Myocyte (in vitro differentiated cells): Measurements from ENCODE around the gene RREB1. TPM values are rescaled to one million over a fixed set of nuclear protein-coding genes. Genes with fewer than 3 reads are reported as not detected.

Experiments
- DNase-seq: peaks from one replicate; pipeline ENCODE4 v3.0.0-alpha.2; 2012; ENCODE audit warnings: low read depth
- total RNA-seq: library from RNA; depleted of rRNA; stranded (reverse); fragments of >200 nt; gene quantifications from 2 replicates; pipeline ENCODE4 v1.2.3, GENCODE V29; 2014

The RREB1 gene
- total RNA-seq, 1 donor from 2014 or later, result 19.6 TPM

DNA sequence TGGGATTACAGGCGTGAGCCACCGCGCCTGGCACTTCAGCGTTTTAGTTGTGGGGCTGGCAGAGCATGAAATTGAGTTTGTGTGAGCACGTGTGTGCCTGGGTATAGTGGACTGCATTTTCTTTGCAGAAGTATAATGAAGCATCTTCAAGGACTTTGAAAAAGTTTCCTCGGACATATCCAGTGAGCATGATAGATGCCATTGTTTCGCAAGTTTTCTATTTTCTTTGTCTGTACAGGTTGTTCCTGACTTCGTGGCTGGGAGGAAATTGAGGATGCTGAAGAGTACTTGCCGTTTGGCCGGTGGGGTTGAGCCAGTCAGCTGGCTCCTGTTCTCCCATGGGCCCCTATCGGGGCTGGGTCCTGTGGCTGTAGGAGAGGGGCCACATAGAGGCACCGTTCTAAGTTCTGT is 55.9 kb downstream of the RREB1 start:
- DNase-seq, result no peak

DNA sequence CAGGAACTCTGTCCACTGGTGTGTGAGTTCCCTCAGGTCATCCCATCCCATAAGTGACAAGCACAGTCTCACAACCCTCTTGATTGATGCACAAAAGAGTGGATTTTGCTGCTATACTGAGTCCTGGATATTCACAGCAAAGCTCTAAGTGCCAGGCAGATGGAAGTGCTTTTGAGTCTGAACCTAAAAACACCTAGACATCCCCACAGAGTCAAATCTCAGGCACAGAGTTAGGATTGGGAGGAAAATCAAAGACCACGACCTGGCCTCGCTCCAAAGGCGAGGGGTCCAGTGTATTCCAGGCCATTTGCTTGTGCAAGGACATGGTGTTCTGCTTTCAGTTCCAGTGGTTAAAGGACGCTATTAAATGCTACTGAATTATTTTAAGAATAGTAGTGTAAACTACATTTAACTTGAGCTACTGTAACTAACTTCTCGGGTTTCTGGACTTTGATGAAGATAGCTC is 56.8 kb downstream of the RREB1 start:
- no peak for DNase-seq

DNA sequence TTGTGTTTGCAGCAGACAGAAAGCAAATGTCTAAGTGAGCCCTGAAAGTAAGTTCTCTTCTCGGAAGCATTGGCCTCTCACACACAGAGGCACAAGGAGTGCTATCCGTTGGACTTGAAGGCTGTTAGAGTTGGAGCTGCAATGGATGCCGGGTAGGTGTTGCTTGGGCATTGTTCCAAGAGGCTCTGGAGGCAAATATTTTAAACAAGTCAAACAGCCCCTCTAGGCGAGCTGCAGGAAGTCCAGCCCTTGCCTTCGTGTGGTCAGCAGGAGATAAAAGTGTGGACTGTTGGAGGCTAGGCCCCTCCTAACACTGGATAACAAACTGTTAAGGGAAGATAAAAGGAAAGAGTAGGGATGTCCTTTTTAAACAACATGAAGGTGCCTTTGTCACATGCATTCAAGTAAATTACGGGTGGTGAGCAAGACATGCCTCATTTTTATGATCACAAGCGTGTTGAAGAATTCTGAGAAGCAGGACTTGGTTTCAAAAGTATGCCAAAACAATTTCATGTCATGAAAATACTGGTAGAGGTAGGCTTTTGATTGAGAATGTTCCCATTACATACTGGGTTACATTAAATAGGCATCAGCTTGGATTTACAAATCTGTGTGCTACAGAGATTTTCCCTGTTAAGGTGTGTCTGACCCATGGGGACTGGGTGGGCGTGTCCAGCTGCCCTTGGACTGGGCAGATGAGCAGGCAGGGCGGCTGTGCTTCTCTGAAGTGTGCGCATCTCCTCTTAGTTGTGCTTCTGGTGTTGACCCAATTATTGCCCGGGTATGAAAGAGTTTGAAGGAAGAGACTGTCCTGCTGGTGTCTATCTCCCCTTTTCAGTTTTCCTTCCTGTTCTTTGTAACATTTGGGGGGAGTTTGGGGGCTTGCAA is 57.5 kb downstream of the RREB1 start:
- DNase-seq, result no peak

DNA sequence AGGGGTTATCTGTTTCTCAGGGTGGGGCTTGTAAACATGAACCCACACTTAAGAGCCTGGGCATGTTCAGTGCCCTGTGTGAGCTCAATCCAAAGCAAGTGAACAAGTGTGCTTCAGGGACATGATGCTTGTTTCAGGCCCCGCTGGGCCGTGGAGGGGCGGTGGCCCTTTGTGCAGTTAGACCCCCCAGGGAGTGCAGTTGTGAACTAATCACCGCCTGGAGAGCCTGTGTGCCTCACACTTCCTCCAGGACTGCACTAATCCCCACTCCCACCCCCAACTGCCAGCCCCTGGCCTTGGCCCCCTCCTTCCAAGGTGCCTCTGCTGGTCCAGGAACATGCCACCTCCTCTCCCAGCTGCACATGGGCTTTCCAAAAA is 58.1 kb downstream of the RREB1 start:
- no peak for DNase-seq

DNA sequence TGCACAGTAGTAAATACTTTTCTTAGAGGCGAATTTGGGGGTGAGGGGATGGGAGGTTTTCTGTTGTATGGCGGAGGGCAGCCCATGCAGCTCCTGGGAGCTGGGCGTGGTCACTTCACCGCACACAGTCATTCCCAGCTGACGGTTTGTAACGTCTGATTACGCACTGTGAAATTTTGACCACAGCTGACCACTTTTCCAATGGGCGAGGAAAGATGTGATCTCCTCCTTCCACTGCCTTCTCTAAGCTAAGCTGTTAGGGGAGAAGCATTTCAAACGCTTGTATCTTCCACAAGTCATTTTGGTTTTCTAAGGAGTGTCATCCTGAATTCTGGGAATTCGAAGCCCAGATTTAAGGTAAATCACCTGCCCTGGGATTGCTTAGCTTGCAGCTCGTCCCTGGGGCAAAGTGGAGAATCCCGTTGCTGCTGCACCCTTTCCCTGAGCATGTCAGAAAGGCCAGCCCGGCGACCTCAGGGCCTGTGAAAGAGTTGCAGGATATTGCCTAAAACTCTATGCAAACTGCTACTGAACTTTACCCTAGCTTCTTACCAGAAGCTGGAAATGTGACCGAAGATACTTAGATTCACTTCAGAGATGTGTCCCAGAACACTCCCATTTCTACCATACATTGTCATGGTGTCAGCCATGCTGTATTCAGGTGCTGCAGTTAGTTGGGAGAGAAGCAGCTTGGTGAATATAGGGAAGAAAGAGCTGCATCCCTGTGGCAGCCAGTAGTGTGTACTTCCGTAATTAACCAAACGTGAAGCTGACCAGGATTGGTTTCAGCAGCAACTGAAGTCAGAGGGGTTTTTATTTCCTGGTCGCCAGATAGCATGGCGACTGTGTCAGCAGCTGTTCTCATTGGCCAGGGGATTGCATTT is 58.9 kb downstream of the RREB1 start:
- DNase-seq, result peak; percentile 93

DNA sequence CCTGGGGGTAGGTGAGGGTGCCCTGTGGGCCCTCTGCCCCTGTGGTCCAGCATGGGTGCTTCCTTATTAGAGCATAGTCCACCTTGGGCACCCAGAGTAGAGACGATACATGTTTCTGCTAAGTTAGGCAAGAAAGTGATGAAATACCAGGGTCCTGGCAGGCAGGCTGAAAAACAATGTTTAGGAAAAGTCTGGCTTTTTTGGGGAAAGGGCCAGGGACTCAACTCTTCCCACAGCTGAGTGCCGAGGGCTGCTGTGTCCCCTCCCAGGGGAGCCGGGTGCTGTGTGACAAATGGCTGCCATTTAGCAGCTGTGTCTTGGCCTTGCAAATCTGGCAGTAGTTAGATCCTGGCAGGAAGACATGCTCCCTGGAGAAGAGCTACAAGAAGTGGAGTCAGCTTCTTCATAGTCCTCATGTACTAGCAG is 61.5 kb downstream of the RREB1 start:
- DNase-seq, result peak; percentile 66

DNA sequence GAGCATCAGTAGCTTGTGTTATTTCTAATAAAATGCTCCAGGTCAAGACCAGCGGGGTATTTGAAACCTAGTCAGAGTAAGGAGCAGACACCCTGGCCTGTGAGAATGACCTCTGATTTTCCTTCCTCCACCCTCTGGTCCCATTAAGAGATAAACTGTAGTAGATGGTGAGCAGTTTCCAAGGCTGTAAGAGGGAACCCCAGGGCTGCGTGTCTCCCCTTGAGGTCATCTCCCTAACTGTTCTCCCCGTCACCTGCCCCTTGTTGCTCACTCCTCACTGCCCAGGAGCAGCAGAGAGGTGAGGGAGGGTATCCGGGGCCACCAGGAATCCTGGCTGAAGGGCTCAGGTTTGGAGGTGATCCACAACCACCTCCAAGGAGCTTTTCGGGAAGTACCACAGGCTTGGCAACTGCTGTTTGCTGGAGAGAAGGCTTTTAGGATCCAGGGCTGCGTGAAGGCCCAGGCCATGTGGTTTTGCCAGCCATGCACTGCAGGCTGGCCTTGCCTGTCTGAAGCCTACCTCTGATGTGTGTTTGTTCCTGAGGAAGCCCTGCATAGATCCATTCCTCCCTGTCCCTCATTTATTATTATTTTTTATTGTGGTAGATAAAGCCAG is 62.5 kb downstream of the RREB1 start:
- no peak for DNase-seq

DNA sequence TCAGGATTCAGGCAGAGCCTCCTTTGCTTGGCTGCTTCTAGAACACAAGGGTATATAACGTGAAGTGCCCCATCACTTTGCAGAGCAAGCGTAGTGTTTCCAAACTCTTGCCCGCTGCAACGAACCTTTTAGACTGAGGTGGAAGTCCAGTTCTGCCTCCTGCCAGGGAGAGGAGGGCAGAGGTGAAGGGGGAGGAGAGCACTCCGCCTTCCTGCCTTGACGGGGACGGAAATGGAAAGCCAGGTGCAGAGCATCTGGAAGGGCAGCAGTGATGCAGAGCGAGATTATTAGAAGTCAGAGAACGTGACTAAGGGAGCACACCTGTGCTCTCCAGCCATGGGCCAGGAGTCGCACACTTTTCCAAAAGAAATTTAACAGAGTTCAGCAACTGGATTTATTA is 63.4 kb downstream of the RREB1 start:
- no peak for DNase-seq

DNA sequence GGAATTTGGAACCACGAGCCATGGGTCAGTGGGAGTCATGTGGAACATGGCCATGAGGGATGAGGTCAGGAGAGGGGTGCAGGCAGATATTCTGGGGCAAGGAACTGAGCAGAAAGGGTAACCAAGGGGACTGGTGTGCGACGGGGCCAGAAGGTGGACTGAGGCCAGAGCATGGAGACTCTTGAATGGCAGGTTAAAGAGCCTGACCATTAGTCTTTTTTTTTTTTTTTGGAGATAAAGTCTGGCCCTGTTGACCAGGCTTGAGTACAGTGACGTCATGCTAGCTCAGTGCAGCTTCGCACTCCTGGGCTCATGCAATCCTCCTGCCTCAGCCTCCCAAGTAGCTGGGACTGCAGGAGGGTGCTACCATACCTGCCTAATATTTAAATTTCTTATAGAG is 64.0 kb downstream of the RREB1 start:
- no peak for DNase-seq

DNA sequence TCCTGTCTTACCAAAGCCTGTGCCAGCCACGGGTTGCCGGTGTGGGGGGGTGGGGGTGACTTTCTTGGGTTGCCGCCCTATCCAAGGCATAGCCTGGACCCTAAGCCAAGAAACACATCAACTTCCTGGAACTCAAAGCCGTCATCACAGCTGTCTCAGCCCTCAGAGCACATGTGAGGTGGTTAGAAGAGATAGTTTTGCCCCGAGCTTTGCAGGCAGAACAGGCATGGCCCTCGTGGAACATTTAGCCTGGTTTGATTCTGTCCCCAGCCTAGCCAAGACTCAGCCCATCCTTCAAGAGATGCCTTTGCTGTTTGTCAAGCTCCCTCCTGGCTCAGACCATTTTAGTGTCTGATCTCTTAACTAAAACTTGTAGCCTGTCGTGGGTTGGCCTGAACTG is 64.9 kb downstream of the RREB1 start:
- DNase-seq, result peak; percentile 99

DNA sequence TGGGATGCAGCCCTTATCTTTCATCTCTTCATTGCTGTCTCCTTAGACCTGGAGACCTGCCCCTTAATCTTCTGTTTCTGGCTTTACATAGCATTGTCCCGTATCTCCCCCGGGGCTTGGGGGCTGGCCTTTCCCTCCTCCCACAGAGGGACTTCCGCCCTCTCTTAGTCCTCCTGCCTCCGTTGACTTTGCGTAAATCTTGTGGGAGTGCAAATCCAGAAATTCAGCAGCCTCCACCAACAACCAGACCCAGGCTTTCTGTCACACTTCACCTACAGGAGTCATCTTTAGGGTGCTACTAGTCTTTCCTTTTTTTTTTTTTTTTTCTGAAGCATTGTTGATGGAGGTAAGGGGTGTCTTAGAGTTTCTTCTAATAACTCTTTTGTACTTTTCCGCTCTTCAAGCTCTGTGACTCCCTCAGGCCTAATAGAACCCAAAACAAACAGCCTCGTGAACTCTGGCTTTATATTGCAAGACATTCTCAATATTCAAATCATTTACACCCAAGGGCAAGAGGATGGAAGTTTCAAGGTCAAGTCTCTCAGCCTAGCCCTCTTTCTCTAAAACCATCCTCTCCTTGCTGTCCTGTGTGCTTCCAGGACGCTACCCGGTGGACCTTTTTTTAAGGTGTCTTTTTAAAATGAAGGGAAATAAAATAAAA is 66.2 kb downstream of the RREB1 start:
- no peak for DNase-seq

DNA sequence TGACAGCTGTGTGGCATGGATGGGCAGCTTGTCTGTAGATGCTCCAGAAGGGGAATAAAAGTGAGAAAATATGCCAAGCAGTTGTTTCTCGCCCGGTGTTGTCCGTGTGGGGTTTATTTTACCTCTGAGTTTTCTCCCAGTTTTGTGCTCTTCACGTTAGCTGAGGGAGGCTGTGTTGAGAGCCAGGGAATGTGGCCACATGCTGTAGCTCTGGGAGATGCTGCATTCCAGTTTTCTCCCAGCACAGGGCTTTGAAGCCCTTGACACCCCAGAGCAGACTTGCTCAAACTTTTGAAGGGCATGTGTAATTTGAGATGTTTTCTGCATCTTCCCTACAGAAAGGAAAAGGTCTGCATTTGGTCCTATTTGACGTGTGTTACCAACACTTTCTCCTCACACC is 67.7 kb downstream of the RREB1 start:
- no peak for DNase-seq

DNA sequence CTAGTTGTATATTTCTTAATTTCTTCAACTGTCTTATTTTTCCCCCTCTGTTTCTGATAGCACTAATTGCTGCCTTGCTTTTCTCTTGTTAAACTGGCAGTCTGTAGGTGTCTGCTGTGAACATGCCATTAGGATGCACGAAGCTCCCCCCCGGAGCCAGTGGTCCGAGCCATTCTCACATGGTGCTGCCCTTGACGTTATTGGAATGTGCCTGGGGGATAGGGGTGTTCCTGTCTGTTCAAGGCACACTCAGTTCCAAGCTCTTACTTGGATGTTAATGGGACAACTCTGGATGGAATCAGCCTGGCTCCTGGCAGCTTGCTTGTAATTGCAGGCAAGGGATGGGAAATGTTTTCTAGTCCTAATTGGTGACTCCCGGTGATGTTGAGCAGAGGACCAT is 68.4 kb downstream of the RREB1 start:
- DNase-seq, result no peak

DNA sequence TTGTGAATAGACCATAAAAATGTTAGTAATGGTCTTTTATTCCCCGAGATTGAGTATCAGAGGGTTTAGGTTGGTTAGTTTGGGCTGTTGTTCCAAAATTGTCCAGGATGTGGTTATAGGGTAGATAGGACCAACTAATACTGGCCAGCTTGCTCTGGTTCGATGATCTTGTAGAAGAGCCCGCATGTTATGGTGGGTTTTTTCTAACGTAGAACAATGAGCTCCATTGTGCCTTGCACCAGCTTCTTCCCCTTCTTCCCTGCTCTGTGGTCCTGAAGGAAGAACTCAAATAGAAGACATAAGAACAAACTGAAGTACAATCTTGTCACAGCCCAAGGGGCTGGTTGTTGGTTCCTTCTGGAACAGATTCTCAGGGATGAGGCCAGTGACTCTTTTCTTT is 70.5 kb downstream of the RREB1 start:
- no peak for DNase-seq

DNA sequence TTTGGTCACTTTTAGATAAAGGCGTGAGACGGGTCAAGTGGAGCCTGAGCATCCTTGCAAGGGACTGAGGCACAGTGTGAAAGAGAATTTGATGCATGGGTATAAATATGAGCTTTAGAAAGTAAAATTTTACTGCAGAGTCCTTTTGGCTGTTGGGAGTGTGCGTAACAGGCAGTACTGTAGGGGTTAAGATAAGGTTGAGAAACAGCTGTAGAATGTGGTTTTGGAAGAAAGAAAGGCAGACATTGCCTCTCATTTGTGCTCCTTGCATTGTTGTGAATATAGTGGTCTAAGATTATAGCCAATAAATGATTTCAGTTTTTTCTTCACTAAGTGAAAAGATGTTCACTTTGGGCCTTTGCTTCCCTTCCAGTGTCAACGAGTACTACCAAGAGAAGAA is 73.0 kb downstream of the RREB1 start:
- no peak for DNase-seq

DNA sequence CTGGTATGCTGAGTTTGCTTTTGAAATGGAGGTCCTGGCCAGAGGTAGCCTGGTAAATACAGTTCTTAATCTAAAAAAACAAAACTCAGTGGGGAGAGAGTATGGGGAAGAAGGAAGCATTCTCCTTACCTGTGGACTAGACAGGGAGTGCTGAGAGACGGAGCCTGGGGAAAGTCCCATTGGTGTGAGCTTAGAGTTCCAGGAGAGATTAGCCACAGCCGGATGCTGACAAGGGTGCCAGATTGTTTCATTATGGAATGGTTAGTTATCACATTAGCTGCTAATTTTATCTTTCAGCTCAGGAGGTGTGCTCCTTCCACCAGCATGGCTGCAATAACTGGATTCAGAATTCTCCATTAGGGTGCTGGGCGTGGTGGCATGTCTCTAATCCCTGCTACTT is 75.9 kb downstream of the RREB1 start:
- DNase-seq, result no peak

DNA sequence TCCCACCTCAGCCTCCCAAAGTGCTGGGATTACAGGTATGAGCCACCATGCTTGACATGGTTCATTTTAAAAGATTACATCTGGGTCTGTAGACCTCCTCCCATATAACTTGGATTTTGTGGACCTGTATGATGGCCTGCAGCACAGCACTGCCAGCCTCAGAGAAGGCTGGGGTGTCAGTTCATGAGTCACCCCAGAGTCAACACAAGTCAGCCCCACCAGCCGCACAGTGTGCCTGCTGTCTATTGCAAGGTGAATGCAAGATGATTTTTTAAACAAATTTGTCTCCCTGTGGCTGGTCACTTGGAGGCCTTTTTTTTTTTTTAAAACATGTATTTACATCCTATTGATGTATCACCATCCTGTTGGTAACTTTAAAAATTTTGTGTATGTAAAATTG is 76.7 kb downstream of the RREB1 start:
- no peak for DNase-seq

DNA sequence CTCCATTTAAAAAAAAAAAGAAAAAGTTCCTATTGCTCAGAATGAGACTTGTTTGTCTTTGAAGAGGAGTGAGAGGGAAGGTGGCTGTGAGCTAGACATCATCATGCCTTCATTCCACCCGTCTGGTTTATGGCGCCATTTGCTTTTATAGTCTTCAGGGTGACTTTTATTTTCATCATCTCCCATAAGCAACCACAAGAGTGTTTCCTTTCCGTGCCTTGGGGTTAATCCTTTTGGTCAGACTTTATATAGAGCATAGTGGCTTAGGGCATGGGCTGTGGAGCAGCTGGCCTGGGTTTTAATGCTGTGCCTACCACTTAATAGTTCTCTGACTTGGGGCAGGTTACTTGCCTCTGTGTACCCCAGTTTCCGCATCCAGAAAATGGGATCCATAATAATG is 77.8 kb downstream of the RREB1 start:
- DNase-seq, result peak; percentile 92

DNA sequence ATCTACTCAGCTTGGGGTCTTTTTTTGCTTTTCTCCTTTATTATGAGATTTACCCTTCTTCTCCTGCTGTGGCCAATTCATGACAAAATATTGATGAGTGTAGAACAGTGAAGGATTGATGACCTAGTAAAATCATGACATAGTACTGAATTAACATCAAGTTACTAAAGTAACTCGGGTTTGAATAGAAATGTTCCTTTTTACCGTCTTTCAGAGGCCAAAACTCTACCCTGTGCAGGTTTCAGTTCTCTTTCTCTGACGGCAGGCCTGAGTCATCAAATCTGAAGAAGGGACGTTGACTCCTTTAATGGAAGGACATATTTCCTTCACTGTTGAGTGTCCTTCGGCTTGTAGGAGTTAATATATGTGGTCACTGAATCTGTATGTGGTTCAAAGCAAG is 80.7 kb downstream of the RREB1 start:
- no peak for DNase-seq

DNA sequence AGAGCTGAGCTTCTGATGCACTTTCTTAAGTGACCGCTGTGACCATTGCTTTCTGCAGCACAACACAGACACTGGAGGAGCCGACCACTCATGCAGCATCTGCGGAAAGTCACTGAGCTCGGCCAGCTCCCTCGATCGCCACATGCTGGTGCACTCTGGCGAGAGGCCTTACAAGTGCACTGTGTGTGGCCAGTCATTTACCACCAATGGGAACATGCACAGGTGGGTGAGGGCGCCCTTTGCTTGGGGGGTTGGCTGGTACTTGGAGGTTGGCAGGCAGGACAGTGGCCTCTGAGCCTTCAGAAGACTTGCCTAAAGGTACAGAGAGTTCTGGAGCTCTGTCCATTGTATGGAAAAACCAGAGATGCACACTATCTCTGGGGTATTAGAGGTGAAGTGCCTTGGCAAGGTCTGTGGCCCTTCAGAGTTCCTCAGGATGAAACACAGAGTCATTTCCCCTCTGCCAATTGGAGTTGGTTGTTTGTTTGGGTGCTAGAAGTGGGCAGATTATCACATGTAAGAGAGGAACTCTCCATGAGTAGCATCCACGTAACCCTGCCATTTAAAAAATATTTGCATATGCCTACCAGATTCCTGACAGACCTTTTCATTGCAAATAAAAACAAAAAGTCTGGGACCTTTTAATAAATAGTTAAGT is 81.5 kb downstream of the RREB1 start:
- no peak for DNase-seq

DNA sequence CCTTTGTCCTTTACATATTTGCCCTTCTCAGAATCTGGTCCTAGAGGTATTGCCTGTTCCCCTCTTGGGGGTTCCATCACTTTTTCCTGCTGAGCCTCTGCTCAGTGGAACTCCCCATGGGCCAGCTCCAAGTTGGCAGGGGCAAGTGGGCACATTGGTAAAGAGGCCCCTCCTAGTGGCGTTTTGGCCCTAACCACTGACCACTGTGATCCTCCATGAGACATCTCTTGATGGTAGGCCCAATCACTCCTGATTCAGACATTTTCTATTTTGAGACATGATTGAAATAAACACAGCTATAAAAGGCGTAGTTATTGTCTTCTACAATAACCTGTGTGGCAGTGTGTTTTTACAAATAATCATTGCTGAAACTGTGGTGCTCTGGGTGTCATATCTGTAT is 83.0 kb downstream of the RREB1 start:
- DNase-seq, result peak; percentile 87
